T-helper 22 cell (primary cell): ENCODE results near the gene PPM1H.

Experiments
- DNase-seq: peaks from one replicate; pipeline ENCODE4 v3.0.0-alpha.2; 2020; ENCODE audit warnings: low read depth

PPM1H gene

DNA sequence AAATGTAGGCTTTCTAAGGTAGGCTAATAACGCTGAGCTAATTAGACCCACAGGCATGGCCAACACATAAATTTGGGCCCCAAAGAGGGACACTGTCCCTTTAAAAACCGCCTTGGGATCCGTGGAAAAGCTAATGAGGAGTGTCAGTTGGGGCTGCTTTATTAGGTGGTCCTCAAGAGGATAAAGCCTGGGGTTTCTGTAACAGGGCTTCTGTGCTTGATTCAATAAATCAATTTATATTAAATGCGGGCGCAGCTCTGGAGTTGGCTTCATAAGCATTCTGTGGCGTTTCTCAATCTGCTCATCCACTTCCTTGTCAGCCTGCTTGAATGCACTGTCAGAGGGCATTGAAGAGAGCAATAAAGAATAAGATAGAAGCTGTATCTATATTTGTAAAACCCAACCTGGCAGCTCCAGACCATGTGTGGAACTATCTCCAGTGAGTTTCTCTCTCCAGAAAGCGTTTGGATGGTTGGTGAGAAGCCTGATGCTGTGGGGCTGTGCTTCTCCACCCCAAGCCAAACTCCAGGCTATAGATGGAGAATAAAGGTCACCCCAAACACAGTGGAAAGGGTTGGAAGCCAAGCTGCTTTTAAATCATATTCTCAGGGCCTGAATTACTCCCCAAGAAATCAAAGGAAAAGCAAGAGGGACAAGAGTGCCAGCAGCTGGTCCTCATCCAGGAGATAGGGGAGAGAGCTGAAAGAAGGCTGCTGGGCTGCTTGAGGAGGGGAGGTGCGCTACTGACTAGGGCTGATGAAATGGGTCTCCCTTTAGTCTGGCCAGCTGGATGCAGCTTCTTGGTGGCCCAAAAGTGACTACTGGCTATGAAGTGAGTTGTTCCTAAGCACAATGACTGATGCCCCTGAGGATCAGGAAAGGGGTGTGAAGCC lies 222.0 kb downstream of the PPM1H start:
- no peak for DNase-seq

DNA sequence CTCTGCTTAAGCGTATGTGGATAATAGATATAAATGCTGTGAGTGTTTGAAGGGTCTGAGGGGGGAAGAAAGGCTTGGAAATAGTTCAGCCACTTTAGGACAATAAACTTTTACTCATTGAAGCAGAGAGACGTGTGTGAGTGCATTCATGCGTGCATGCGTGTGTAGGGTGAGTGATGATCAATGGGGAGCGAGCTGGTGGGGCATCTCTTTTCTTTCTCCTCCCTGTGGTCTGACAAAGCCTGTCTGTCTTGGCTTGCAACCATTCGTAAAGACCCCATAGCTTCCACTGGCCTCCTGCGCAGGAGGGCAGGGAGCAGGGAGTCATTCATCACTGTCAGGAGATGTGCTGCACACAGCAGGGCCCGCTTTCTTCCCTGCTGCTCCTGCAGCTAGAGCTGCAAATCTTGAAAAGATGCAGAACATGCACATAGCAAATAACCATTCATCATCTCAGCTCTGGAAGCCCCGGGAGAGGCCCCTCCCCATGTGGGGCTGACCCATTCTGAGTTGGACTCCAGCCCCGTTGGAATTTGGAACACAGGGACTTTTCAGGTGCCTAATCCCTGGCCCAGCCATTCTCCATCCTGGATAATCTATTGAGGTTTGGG lies 223.2 kb downstream of the PPM1H start:
- DNase-seq, result no peak

DNA sequence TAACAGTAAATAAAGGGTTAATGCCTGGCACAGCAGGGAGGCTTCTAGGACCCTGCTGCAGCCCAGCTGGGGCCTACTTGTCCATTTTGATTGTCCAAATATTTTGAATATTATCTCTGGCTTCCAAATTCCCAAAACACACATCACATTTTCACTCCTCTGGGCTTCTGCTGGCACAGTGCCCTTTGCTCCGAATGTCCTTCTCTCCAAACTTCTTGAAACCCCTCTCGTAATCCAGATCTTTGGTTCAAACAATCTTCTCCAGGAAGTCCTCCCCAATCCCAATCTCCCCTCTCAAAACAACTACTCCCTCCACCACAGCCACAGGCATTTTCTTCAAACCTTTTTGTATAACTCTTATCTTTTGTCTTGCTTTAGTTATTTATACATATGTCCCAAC lies 225.6 kb downstream of the PPM1H start:
- DNase-seq, result no peak

DNA sequence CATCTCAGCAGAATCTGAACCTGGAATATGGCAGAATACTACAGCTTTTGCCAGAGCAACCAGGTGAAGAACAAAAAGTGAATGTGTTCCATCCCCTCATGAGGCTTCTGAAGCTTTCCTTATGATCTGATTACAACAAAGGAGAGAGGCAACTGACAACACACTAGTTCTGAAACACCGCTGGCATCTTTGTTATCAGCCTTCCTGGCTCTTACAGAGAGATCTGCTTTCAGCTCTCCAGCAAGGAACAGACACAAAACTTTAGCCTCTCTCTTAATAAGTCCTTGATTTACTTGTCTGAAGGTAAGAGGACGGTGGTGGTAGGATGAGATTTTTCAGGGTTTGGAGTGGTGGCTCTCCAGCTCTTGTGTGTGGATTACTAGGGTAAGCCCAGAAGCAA lies 227.0 kb downstream of the PPM1H start:
- DNase-seq, result no peak

DNA sequence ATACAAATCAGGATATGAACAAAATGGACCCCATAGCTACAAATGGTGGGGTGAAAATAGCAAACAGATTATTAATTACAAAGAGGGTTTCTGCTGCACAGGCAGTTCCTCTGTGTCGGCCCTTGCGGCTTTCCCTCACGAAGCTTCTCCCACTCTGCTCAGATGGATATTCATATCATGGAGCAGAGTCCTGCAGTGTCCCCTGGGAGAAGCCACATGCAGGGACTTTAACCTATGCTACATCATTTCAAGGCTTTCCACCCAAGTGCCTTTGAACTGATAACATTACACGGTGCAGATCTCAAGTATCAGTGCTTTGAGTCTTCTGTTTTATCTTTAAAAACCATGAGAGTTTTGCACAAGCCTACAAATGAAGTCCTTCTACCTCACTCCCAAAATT lies 229.1 kb downstream of the PPM1H start:
- no peak for DNase-seq

DNA sequence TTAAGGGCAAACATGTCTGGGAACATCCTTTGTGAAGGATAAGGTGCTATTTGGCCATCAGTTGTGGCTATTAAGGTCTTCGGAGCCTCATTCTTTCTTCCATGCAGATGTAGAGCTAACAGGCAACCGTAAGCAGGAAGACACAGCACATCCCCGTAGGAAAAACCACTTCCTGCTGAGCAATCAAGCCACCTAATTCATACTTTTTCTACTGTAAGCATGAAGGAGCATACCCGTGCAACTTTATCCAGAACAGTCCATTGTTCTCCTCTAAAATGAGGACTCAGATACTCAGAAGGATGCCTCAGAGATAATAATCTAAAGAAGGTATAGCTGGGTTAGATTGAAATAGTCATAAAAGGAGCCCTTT lies 232.0 kb downstream of the PPM1H start:
- DNase-seq, result no peak

DNA sequence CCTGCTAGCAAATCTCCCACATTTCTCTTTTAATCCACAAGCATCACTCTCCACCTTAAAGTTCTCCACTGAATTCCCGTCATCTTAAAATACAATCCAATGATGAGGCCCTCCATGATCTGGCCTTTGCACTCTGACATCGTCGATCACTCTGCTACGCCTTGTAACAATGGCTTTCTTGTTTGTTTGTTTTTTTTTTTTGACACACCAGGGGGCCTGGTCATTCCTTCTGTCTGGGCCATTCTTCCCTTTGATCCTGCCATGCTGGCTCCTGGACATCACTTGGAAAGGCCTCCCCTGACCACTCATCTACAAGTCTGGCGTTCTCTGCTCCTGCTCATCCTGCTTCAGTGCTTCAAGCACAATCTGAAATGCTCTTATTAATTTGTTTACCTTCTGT lies 233.5 kb downstream of the PPM1H start:
- no peak for DNase-seq

DNA sequence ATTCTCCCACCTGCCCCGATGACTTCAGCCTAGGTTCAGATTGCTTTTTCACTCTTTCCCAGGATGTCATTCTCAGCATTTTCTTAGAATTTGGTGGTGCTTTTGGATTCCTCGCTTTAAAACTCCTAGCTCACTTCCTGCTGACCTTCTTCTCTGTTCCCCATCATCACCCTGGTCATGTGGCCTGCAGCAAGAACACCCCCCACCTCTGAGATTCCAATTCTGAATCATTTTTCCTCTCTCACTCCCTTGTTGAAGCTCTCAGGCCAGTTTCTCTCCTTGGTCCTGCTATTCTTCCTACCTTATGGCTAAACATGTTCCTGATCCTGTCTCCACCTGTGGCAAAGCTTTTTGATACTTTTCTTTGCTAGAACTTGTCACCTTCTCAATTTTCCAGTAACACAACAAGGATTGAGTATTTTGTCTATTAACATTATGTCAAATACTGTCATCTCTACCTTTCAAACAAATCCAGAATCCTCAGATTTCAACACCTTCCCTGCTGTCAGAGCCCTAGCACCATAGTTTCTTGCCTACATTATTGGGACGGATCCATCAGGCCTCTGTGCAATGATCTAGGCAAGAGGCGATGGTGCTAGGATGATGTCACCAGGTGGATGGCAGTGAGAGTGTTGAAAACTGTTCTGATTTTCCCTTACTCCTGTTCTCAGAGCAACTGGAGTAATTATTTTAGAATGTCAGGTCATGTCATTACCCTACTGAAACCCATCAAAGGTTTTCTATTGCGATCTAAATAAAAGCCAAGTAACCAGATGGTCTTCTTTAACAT lies 234.7 kb downstream of the PPM1H start:
- DNase-seq, result no peak

DNA sequence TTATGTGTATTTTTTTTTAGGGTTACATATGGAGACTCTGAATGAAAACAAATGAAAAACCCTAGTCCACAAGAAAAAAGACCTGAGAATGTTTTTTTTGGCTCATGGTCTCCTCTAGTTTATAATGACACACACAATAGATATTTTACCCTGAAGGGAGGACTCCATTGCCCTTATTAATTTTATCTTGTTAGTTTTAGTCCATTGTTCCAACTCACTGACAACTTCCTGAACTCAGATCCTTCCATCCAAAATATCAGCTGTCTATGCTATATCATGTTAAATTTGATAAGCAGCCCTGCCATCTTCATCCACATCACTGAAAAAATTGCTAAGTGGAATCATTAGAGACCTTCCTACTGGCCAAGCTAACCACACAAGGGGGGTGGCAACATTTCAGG lies 236.2 kb downstream of the PPM1H start:
- no peak for DNase-seq

DNA sequence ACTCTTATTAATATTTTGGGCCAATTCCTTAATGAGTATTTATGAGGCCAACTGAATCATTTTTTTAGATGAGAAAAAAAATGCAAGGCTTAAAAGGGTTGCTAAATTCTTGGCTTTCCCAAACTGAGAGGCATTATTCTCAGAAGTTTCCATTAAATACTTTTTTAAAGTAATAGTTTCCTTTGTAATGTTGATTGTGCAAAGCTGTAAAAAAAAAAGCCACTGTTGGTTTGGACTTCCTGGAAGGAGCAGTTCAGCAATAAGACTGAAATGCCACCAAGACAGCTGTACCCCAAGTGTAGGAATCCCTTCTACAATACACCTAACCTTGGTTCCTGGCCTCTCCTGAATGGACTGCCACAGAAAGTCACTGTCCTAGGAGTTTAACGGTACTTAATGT lies 237.1 kb downstream of the PPM1H start:
- DNase-seq, result no peak

DNA sequence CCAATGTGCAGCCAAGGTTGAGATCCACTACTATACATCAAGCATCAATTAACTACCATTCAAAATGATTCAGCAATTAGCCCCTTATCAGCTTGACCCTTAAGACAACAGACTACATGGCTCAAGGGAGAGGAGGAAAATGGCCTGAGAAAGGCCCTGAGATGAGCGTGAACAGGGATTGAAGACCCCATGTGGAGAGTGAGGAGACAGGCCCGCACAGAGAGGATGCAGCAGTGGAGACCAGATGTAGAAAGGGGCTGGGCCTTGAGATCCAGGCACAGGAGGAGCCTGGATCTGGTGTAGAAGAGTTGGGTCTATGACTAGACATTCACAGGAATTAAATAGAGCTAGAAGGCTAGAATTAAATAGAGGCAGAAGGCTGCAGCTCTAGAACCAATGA lies 239.3 kb downstream of the PPM1H start:
- DNase-seq, result no peak

DNA sequence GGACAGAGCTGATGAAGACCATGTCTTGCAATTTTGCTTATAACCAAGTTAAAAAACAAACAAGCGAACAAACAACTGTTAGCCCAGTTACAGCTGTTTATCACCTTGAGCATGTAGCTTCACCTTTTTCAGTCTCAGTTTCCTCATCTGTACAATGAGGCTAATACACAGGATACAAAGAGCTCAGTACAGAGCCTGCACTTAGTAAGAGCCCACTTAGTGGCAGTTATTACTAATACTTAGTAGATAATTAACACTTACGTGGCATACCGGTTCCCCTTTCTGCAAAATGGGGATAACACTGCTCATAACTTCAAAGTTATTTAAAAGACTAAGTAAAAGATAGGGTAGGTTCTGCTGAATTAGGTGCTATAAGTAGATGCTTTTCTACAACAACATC lies 240.3 kb downstream of the PPM1H start:
- no peak for DNase-seq

DNA sequence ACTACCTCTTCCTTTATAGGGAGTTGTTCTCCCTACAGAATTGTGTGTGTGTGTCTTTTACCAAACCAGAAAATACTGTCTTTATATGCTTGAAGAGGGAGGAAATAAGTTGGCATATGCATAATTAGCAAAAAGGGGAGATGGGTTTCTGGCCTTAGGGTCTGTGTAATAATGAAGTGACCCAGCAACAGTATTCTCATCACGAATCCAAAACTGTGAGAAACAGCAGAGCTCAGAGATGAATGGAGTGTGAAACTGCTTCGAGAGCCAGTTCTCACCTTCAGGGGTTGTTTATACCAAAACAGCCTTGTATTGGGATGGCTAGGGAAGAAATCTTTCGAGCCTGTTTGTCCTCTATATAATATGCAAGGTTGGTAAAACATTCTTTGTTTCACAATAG lies 240.8 kb downstream of the PPM1H start:
- DNase-seq, result no peak

DNA sequence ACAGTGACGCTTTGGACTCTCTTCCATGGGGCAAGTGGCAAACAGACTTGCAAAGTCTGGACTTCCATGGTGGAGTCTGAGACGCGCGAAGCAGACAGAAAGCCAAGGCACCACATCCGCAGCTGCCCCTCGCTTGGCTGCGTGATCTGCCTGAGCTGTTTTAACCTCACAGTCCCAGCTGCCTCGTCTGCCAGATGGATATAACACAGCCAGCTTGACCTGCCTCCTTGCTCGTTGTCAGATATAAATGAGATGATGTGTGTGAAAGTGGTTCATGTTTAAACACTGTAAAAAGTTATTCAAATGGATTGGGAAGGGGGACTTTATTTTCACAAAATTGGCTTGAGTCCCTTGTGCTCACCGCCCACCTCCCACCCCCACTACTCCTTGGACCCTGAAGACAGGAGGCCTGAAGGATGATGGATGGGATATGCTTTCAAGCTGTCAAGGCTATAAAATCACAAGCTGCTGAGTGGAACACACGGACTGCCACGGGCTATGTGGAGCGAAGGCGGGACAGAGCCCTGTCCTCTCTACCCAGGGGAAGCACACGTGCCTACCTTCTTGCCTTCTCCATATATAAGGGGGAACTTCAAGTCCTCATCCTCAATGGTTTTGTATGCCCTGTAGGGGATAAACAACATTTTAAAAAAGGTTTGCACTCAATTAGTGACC lies 241.4 kb downstream of the PPM1H start:
- no peak for DNase-seq

DNA sequence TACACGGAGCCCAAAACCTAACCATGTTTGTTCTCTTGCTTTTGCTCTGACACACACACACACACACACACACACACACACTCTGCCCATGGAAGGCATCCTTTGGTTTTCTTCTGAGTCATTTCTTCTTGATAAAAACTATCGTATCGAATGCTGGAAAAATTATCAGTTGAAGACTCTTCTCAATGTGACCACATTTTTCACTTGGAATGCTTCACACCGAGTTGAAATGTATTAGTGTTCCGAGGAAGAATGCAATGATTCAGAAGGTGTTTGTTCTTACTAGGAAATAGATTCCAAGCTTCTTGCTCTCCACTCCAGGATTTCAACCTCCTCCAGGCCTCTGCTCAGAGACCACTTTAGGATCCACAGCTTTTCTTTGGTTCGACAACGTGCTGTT lies 242.1 kb downstream of the PPM1H start:
- no peak for DNase-seq

DNA sequence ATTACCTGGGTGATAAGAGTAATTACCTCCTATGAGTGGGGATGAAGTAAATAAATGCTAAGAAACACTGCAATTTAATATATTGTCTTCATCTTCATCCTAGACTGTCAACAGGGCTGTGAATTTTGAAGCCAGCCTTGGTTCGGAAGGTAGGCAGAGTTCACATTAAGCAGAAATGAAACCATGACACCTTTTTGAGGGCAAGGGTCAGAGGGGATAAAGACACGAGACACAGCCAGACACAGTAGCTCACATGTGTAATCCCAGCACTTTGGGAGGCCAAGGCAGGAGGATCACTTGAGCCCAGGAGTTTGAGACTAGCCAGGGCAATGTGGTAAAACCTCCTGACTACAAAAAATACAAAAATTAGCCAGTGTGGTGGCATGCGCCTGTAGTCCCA lies 243.6 kb downstream of the PPM1H start:
- DNase-seq, result no peak

DNA sequence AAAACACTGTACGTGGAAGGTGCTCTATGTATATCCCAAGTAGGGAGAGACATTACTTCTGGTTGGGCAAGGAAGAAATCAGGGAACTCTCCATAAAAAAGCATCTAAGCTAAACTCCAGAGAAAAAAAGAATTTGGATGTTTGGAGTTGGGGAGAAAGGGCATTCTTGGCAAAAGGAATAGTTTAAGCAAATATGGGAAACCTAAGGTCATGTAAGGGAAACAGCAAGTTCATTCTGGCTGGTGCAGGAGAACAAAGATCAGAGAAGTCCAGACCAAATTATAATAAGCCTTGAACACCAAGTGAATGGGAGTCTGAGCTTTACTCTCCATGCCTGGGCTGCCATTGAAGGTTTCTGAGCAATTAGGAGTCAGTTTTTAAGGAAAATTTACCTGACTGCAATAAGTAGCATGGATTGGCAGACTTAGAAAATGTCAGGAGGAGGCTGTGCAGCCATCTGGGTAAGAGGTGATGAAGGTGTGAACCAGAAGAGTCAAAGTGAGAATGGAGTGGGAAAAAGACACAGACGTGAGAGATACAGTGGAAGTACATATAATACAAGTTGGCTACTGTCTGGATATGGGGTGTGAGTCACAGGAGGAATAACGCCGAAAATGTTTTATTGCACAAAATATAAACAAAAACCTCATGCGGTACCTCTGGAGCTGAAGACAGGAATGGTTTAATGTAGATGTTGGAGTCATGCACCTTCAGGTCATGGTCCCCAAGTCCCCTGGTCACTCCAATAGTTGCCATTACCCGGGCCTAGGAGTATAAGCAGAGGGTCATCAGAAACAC lies 245.7 kb downstream of the PPM1H start:
- no peak for DNase-seq

DNA sequence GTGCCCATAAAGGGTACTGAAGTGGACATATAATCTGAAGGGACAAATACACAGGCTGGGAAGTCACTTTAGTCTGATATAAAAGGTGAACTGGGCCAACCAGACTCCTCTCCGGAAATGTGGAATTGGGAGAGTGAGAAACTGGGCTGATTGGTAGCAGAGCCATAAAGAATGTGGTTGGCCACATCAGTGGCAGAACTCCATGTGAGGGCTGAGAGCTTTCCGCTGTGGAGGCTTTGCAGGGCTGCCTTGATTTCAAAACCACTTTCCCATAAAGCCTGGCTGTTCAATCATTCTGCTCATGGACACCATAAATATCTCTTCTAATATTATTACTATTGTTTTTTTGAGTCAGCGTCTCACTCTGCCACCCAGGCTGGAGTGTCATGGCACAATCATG lies 248.0 kb downstream of the PPM1H start:
- DNase-seq, result no peak

DNA sequence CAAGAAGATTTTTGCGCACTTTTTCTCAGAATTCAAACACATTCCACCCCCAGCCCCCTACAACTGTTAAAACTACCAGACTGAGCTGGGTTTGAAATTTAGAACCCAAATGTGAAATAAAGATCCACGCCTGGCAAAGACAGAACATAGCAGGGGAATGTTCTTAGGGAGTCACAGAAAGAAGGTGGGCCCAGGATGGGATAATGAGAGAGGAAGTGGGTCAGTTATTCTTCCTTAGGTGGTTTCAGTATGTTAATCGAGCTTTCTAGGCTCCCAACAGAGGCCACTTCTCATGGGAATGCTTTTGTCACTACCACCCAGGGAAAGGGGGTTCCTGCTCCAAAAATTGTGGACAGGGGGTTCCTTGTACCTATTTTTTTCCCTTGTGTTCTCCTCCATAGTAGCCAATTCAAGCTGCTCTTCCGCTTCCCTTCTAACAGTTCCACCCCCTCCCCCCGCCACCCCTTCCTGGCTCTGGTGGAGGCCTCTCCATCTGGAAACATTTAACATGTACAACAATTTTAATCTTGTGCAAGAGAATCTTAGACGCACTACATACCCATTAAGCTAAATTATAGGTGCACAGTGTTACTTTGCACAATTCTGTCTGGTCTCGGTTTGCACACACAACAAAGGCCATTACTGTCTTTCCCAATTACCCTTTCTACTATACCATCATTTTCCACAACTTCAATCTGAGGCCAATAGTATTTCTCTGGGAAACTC lies 250.2 kb downstream of the PPM1H start:
- DNase-seq, result no peak

DNA sequence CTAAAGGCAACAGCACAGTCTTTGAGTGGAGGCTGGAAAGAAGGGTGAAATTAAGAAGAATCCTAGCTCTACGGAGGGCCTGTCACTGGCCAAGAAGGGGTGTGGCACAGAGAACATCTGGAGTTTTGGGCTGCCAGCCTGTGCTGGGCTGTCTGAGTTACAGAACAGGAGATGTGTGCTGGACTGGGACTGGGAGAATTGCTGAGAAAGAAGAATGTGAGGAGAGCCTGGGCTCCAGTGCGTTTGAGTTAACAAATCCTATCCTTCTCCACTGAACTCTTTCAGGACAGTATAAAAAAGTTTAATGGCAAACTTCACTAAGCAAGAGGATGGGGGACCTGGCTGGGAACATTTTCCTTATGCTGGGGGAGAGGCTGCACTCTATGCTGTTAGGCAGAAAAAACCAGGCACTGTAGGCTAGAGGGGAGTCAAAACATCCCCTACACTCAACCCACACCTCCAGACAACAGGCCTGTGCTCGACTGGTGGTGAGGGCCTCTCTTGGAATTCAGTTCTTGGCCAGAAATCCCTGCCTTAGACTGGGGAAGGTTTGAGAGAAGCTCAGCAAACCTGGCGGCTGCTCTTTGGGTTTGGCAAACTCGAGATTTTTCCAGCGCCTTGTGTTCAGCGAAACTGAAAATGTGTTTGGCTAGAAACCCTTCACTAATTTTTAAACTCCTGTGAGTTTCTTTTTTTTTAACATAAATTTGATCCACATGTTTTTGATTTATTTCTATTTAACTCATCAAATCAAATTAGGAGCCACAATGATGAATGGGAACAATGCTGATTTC lies 251.0 kb downstream of the PPM1H start:
- no peak for DNase-seq
